HG02840 (cell line): ENCODE data around the gene METRN.
"Not testable (repeated sequence)": the region's sequence is repeated elsewhere in the genome, so short reads cannot be mapped to it uniquely, and the experiment has no call there.

Source experiments
- ATAC-seq: cut with Tn5 transposase; IDR thresholded peaks from one replicate; pipeline ENCODE4 v1.9.1; 2021; ENCODE audit warnings: mild to moderate bottlenecking, moderate library complexity, moderate number of reproducible peaks; ENCODE audit not compliant: unreplicated experiment, low FRiP score

The METRN gene

GRCh38 chr16:707062-707538 lies 7.8 kb upstream of the METRN start:
- no peak for ATAC-seq

- ATAC-seq: no peak
These were observed 6.9 kb upstream of the METRN start for GRCh38 chr16:708019-708418.

GRCh38 chr16:708959-709358 lies 6.0 kb upstream of the METRN start:
- no peak for ATAC-seq

- no peak for ATAC-seq
These were observed 5.1 kb upstream of the METRN start for GRCh38 chr16:709566-710499.

GRCh38 chr16:710500-711075 lies 4.3 kb upstream of the METRN start:
- ATAC-seq: no peak

GRCh38 chr16:711084-711483 lies 3.8 kb upstream of the METRN start:
- ATAC-seq: no peak

- ATAC-seq: no peak
These were observed 3.2 kb upstream of the METRN start for GRCh38 chr16:711548-712320.

- not testable (repeated sequence) for ATAC-seq
These were observed 2.1 kb upstream of the METRN start for GRCh38 chr16:712740-713250.

GRCh38 chr16:714079-714478 lies 839 bp upstream of the METRN start:
- ATAC-seq: no peak

GRCh38 chr16:715477-716199 lies 720 bp downstream of the METRN start:
- no peak for ATAC-seq

- ATAC-seq: no peak
These were observed 1.3 kb downstream of the METRN start for GRCh38 chr16:716200-716568.

GRCh38 chr16:716768-717325 lies 1.9 kb downstream of the METRN start:
- ATAC-seq: no peak

- ATAC-seq: no peak
These were observed 2.7 kb downstream of the METRN start for GRCh38 chr16:717450-718245.

- no peak for ATAC-seq
These were observed 3.5 kb downstream of the METRN start for GRCh38 chr16:718389-718788.

GRCh38 chr16:718922-719321 lies 4.0 kb downstream of the METRN start:
- no peak for ATAC-seq

- ATAC-seq: no peak
These were observed 5.0 kb downstream of the METRN start for GRCh38 chr16:719815-720446.

GRCh38 chr16:720447-720989 lies 5.6 kb downstream of the METRN start:
- ATAC-seq: peak; percentile 7

GRCh38 chr16:720990-721764 lies 6.3 kb downstream of the METRN start, which contains the start of gene ANTKMT:
Gene ANTKMT, plus strand, starts transcription at chr16:721146. Its CDS starts 129 bp downstream, at chr16:721275.
- ATAC-seq: peak; percentile 62
